GM18511 (cell line): Measurements from ENCODE around the gene SDK1.
"Not testable (repeated sequence)": the region's sequence is repeated elsewhere in the genome, so short reads cannot be mapped to it uniquely, and the experiment has no call there.

Experiments used
- ATAC-seq: cut with Tn5 transposase; IDR thresholded peaks from one replicate; pipeline ENCODE4 v1.9.1; 2021; ENCODE audit warnings: mild to moderate bottlenecking, moderate library complexity; ENCODE audit not compliant: unreplicated experiment

Gene SDK1

GRCh38 chr7:4203626-4204512, 902.8 kb downstream of the SDK1 start:
- no peak for ATAC-seq

DNA sequence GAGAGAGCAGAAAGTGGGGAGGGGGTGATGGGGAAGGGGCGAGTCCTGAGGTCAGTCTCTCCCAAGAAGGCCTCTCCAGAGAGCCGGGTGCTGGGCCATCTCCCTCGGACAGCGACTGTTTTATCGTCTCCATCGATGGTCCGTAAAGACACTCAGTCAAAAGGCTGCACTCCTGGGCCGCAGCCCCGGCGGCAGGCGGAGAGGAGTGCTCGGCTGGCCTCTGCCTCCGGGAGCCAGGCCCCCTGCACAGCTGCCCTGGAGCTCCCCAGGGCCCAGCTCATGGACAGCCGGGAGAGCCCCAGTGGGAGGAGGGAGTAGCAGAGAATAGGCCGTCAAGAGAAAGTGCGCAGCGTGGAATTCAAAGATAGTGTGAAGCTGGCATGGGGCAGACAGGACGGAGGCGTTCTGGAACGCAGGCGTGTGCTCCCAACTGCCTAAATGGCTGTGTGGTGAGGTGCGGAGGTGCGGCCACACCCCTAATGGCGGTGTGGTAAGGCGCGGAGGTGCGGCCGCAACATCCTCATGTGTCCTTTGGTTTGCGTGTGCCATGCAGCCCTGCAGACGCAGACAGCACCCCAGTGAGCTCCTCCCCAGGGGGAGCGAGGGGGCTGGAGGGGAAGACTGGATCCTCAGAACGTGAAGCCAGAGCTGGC, 903.6 kb downstream of the SDK1 start:
- no peak for ATAC-seq

DNA sequence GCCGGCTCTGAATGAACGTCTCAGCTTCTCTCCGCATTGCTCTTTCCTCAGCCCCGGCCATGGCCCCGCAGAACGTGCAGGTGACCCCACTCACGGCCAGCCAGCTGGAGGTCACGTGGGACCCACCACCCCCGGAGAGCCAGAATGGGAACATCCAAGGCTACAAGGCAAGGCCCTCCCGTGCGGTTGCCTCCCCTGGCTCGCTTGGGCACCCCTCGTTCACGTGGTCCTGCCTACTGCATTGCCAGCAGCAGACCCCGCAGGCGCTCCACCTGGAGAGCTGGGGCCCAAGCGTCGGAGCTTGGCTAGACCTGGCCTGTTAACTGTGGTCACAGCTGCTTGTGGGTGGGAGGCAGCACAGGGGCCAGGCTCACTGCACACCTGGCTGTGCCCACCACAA, 904.8 kb downstream of the SDK1 start:
- ATAC-seq: no peak

GRCh38 chr7:4207011-4207410, 906.0 kb downstream of the SDK1 start:
- ATAC-seq: no peak

DNA sequence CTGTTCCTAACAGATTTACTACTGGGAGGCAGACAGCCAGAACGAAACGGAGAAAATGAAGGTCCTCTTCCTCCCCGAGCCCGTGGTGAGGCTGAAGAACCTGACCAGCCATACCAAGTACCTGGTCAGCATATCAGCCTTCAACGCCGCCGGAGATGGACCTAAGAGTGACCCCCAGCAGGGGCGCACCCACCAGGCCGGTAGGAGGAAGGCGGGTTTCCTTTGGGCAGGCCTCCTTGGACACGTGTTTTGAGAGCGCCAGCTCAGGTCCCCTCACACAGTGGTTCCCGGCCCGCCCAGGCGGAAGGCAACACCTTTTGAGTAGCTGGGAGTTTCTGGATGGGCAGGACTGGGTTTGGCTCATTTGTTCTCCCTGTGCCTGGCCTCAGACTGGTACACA, 907.0 kb downstream of the SDK1 start:
- no peak for ATAC-seq

DNA sequence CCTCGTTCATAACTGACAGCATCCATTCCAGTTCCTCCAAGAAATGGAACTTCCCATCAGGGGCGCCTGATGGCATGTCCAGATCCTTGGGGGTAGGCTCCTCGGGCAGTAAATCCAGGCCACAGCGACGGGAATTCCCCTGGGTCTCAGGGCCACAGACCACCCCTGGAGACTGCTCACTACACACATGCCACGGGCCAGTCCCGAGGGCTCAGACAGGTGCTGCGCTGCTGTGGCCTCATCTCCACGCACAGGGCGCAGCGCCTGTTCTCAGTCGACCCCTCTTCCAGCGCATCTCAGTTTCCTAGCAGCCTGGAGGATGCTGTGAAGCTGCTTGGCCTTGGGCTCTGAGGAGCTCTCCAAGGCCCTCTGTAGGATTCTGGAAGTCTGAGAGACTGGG, 907.5 kb downstream of the SDK1 start:
- no peak for ATAC-seq

DNA sequence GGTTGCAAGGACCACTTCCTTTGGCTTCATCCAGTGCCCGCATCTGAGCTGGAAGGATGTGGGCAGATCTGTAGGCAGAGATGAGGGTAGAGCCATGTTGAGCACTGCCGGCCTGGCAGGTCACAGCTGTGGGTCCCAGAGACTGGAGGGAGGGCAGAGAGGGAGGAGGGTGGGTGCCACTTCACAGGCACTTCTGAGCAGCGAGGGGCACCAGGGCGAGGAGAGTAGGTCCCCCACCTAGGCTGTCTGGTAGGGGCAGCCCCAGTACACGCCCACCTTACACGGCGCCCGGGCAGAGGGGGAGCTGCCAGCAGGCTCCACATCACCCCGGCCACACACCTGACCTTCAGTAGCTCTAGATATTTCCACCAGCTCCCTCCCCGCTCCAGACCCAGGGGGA, 908.1 kb downstream of the SDK1 start:
- ATAC-seq: no peak

GRCh38 chr7:4209966-4210365, 908.9 kb downstream of the SDK1 start:
- ATAC-seq: no peak

GRCh38 chr7:4210821-4211220, 909.8 kb downstream of the SDK1 start:
- no peak for ATAC-seq

DNA sequence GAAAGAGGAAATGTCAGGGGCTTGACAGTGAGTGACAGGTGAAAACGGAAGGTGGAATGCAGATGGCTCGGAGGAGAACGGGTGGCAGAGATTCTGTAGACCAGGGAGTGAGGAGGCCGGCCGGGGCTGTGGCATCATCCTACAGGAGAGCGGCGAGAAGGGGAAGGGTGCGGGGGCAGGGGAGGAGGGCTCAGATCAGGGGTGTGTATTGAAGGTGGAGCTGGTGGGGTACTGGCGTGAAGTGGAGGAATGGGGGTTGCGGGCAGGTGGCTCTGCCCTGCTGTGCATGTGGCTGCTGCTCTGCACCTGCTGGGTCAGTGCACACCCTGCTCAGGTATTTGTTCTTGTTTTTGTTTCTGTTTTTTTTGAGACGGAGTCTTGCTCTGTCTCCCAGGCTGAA, 910.2 kb downstream of the SDK1 start:
- ATAC-seq: no peak

DNA sequence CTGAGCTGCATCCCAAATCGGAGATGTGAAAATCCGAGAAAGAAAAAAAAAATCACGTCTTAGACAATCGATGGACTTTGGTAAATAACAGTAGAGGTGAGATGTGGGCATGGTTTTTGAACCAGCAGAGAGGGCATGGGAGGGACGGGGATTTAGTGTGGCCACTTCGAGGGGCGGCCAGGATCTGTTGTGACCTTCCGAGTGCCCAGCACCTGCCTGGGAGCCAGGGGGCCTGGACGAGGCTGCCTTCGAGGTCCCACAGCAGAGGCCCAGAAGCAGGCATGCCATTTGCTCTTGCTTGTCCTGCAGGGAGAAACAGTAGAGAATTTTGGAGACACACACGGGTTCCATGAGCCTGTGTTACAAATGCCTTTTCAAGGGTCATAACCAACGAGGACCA, 911.3 kb downstream of the SDK1 start:
- no peak for ATAC-seq

DNA sequence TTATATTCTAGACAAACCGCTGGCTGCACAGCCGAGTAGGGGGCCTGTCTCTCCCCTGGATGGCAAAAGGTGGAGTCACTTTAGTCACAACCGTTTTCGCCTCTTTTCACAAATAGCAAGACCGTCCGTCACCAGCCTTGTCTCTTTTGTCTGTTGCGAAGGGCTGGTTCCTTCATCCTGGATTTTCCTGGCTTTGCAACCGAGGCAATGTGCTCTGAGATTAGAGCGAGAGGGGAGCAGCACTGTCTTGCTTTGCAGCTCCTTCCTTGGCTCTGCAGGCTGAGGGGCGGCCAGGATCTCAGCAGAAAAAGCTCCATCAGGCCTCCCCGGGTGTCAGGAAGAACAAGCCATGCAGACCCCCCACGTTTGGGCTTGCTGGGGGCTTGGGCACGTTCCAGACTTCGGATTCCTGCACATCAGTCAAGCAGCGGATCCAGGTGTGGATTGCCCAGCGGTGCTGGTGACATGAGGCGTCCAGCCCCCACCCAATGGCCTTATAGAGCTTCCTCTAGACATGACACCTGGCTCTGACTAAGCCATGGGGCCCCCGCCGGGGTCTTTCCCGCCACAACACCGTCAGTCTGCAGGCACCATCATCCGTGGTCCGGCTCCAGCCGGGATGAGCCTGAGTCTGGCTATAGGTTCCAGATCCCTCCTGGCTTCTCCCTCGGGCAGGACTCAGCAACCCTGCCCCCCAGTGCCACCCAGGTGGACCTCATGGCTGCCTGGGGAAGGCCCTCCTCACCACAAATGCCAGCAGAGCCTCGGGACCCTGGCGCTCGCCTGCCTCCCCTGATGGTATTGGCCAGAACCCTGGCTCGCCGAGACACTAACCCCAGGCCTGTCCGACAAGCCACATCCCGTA, 913.5 kb downstream of the SDK1 start:
- no peak for ATAC-seq

DNA sequence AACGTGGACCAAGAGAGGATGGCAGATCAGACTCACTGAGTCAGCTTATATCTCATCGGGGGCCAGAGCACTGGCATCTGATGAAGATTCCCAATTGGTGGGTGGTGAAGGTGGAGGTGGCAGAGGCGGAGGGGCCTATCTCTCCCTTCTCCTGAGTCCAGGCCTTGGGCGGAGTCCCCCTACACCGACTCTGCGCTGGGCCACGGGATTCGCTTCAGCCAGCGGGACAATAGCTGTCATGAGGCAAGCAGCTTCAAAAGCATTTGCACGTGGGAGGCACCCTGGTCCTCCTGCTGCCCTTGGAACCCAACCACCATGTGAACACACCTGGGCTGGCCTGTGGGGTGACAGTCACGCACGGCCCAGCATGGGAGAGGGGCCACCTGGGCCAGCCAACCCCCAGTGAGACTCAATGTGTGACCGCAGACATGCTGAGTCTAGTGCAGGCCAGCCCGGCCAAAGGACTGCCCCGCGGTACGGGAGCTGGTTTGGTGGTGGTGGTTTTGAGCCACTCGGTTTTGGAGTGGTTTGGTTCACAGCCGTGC, 914.2 kb downstream of the SDK1 start:
- no peak for ATAC-seq

DNA sequence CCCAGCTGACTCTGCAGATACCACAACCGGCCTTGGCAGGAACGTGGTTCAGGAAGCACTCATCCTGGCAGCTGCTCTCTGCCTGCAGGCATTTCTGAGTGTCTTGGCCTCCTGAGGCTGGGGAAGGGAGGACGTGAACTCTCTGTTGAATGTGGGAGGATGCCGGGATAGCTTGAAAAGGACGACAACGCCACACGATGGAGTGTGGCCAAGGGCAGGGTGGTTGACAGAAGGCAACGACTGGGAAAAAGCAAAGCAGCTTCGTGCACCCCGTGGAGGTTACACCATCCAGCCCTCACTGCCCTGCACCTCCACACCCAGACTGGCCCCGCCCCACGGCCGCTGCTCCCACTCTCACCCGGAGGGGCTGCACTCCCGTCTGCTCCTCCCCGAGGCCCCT, 915.0 kb downstream of the SDK1 start:
- no peak for ATAC-seq

DNA sequence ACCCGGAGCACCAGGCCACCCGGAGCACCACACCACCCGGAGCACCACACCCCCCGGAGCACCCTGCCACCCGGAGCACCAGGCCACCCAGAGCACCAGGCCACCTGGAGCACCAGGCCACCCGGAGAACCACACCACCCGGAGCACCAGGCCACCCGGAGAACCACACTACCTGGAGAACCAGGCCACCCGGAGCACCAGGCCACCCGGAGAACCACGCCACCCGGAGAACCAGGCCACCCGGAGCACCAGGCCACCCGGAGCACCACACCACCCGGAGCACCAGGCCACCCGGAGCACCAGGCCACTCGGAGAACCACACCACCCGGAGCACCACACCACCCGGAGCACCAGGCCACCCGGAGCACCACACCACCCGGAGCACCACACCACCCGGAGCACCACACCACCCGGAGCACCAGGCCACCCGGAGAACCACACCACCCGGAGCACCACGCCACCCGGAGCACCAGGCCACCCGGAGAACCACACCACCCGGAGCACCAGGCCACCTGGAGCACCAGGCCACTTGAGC, 916.1 kb downstream of the SDK1 start:
- not testable (repeated sequence) for ATAC-seq

- ATAC-seq: no peak
Measured at GRCh38 chr7:4218481-4218880, 917.4 kb downstream of the SDK1 start.

- no peak for ATAC-seq
Measured at GRCh38 chr7:4220011-4220410, 919.0 kb downstream of the SDK1 start.

- no peak for ATAC-seq
Measured at GRCh38 chr7:4221043-4221442, 920.0 kb downstream of the SDK1 start.

DNA sequence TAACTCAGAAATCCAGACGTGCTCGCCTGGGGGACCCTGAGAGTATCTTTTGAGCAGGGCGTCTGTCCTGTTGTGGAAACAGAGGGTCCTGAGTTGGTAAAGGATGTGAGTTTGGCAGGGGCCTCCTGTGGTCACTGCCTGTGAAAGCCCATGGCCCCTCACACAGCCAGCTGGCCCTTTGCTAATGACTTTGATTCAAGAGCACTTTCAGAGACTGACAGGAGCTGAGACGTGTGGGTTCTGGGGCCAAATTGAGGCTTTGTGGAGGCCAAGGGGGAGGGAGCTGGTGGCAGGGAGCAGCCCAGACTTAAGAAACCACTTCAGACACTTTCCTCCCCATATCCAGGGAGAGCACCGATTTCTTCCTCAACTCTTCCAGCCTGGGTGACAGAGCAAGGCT, 921.6 kb downstream of the SDK1 start:
- ATAC-seq: no peak

DNA sequence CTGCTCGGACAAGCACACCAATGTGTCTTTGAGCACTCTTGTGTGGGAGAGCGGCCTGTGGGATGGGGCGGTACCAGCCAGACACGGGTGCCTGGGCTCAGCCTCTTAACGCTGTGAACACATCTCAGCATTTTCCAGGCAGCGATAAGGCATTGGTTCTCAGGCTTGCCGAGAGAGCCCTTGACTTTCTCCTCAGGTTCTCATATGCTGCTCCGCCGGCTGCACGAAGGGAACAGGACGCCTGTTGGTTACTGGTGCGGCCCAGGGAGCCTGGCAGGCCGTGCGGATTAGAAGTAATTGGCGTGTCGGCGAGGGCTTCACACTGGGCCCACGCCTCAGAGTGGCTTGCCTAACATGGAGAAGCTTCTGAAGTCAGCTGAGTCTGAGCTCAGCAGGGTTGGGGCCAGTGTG, 924.3 kb downstream of the SDK1 start:
- ATAC-seq: no peak
